GM23338 (cell line): ENCODE results near the gene LTBP2. TPM values are rescaled to one million over a fixed set of nuclear protein-coding genes. Genes with fewer than 3 reads are reported as not detected.

Experiments used
- ATAC-seq: fragments of 200-7000 bp; cut with Tn5 transposase; 3 replicates; pipeline ENCODE4 v1.9.1; 2020
- DNase-seq: peaks from one replicate; pipeline ENCODE4 v3.0.0-alpha.2; 2015; ENCODE audit warnings: low spot score
- H2AFZ ChIP-seq: fragments of 200-600 bp; sonication (generic); 2 replicates; pipeline ENCODE4 v1.8.0; 2016; ENCODE audit warnings: antibody characterized with exemption, mild to moderate bottlenecking, moderate library complexity
- H3F3A ChIP-seq: fragments of 200-600 bp; sonication (generic); replicated peaks from 2 replicates; pipeline ENCODE4 v1.8.0; 2017; ENCODE audit warnings: antibody characterized with exemption, mixed run types, low read depth
- H3K27ac ChIP-seq: fragments of 200-600 bp; sonication (generic); 2 replicates; pipeline ENCODE4 v1.6.1; 2016; ENCODE audit warnings: low read depth
- H3K27me3 ChIP-seq: fragments of 200-600 bp; sonication (generic); 2 replicates; pipeline ENCODE4 v1.8.0; 2016; ENCODE audit warnings: mild to moderate bottlenecking, mixed run types, moderate library complexity; ENCODE audit not compliant: insufficient read depth
- H3K36me3 ChIP-seq: fragments of 200-600 bp; sonication (generic); 2 replicates; pipeline ENCODE4 v1.8.0; 2016; ENCODE audit warnings: mild to moderate bottlenecking; ENCODE audit not compliant: insufficient read depth
- H3K4me1 ChIP-seq: fragments of 200-600 bp; sonication (generic); 2 replicates; pipeline ENCODE4 v1.8.0; 2016; ENCODE audit warnings: mild to moderate bottlenecking, moderate library complexity; ENCODE audit not compliant: insufficient read depth
- H3K4me2 ChIP-seq: fragments of 200-600 bp; sonication (generic); 2 replicates; pipeline ENCODE4 v1.7.1; 2017; ENCODE audit warnings: mixed run types
- H3K4me3 ChIP-seq: fragments of 200-600 bp; sonication (generic); 2 replicates; pipeline ENCODE4 v1.6.1; 2016; ENCODE audit warnings: mixed run types
- H3K79me2 ChIP-seq: fragments of 200-600 bp; sonication (generic); replicated peaks from 2 replicates; pipeline ENCODE4 v1.8.0; 2017; ENCODE audit warnings: mild to moderate bottlenecking; ENCODE audit not compliant: insufficient read depth
- H3K9me2 ChIP-seq: fragments of 200-600 bp; sonication (generic); 2 replicates; pipeline ENCODE4 v1.8.0; 2017; ENCODE audit not compliant: insufficient read depth
- H4K20me1 ChIP-seq: fragments of 200-600 bp; sonication (generic); replicated peaks from 2 replicates; pipeline ENCODE4 v1.8.0; 2017; ENCODE audit warnings: mild to moderate bottlenecking; ENCODE audit not compliant: insufficient read depth
- H3K27ac Mint-ChIP-seq: 2 replicates; pipeline ENCODE4 v1.8.0; 2020; ENCODE audit warnings: inconsistent platforms, mild to moderate bottlenecking, moderate library complexity, mixed read lengths
- H3K27me3 Mint-ChIP-seq: 3 replicates; pipeline ENCODE4 v1.8.0; 2022; ENCODE audit warnings: low read depth, mild to moderate bottlenecking, moderate library complexity, mixed read lengths, inconsistent platforms; ENCODE audit not compliant: insufficient read depth, poor library complexity
- H3K36me3 Mint-ChIP-seq: 3 replicates; pipeline ENCODE4 v1.8.0; 2021; ENCODE audit warnings: low read depth, mild to moderate bottlenecking, inconsistent platforms, moderate library complexity, mixed read lengths
- H3K4me1 Mint-ChIP-seq: 3 replicates; pipeline ENCODE4 v1.8.0; 2020; ENCODE audit warnings: mild to moderate bottlenecking, inconsistent platforms, mixed read lengths
- H3K4me3 Mint-ChIP-seq: 3 replicates; pipeline ENCODE4 v1.8.0; 2021; ENCODE audit warnings: moderate library complexity, mild to moderate bottlenecking, inconsistent platforms, mixed read lengths
- H3K9me3 Mint-ChIP-seq: 3 replicates; pipeline ENCODE4 v1.8.0; 2020; ENCODE audit warnings: moderate library complexity, mild to moderate bottlenecking, inconsistent platforms, mixed read lengths
- CTCF ChIP-seq, 2 experiments: fragments of 200-600 bp in 1 of 2; sonication (generic) in 1 of 2; conservative IDR thresholded peaks; 2 replicates each; pipeline versions ENCODE4 v1.5.1 to v1.6.1; 2016 to 2017; ENCODE audit warnings: antibody characterized with exemption in 2 of 2, low read depth in 2 of 2, mild to moderate bottlenecking in 2 of 2, moderate library complexity in 1 of 2
- JUNB ChIP-seq: IDR thresholded peaks from one replicate; pipeline ENCODE4 v1.6.1; 2016; ENCODE audit warnings: antibody characterized with exemption; ENCODE audit not compliant: unreplicated experiment
- NANOG ChIP-seq: IDR thresholded peaks from 2 replicates; pipeline ENCODE4 v1.6.1; 2016; ENCODE audit warnings: antibody characterized with exemption, borderline replicate concordance
- polyA plus RNA-seq: library from polyadenylated mRNA; unstranded; fragments of >200 nt; fragmentation: Nextera tagmentation; extraction: Ambion mirVana; gene quantifications from 2 replicates; pipeline ENCODE4 v1.2.1, GENCODE V29; 2016
- total RNA-seq: library from RNA; depleted of rRNA; stranded (reverse); fragments of >200 nt; shearing (Covaris generic); gene quantifications from 2 replicates; pipeline ENCODE4 v1.2.3, GENCODE V29; 2014

The LTBP2 gene
- total and polyA plus RNA-seq, 2 experiments from 2014 or later: 0.27 to 0.49 TPM

GRCh38 chr14:74501135-74501614 lies 110.9 kb downstream of the LTBP2 start:
- Histone ChIP-seq H3K4me1 (peaks cover 23% of the 10 kb centered on the region), H3K4me2 (peak overlapping the region; percentile 74), H3K36me3 (no peaks in the 10 kb centered on the region), H3K27ac (peak overlapping the region; percentile 85), H2AFZ (peak overlapping the region; percentile 53; the same call in 1 of the 2 replicates), H3F3A (peaks cover 15% of the 10 kb centered on the region), H4K20me1 (no peaks in the 10 kb centered on the region; the same call in 1 of the 2 replicates), H3K4me3 (peak overlapping the region; percentile 8; the same call in 1 of the 2 replicates), H3K9me2 (no peaks in the 10 kb centered on the region), H3K79me2 (peaks cover 1% of the 10 kb centered on the region; the same call in 1 of the 2 replicates), H3K27me3 (no peaks in the 10 kb centered on the region)
- ATAC-seq: peak; percentile 87
- no peaks in the 10 kb centered on the region for H3K9me3 Mint-ChIP-seq
- H3K36me3 Mint-ChIP-seq: peaks cover 3% of the 10 kb centered on the region; the same call in 1 of the 3 replicates
- H3K4me1 Mint-ChIP-seq: peaks cover 37% of the 10 kb centered on the region
- H3K4me3 Mint-ChIP-seq: no peak overlapping the region
- H3K27ac Mint-ChIP-seq: peak overlapping the region; percentile 89
- peak; percentile 68 to 85 for TF ChIP-seq CTCF (conservative IDR thresholded peaks at IDR 0.05; ENCODE audit: low read depth in 2 of 2)
- no peak for TF ChIP-seq JUNB
- peak; percentile 93 for DNase-seq
- H3K27me3 Mint-ChIP-seq: peaks cover 6% of the 10 kb centered on the region

GRCh38 chr14:74500417-74501134 lies 111.5 kb downstream of the LTBP2 start:
- peaks cover 15% of the 10 kb centered on the region for H3F3A ChIP-seq
- Mint-ChIP-seq H3K36me3 (peaks cover 3% of the 10 kb centered on the region; the same call in 1 of the 3 replicates), H3K4me3 (0 out of 3 replicates have a peak overlapping the region, but pooled peaks have one; percentile 18), H3K4me1 (peaks cover 37% of the 10 kb centered on the region), H3K27me3 (peaks cover 4% of the 10 kb centered on the region), H3K9me3 (no peaks in the 10 kb centered on the region), H3K27ac (peak overlapping the region; percentile 89)
- H3K9me2 ChIP-seq: no peaks in the 10 kb centered on the region
- H3K27ac ChIP-seq: peak overlapping the region; percentile 85
- H3K4me1 ChIP-seq: peaks cover 23% of the 10 kb centered on the region
- H3K36me3 ChIP-seq: no peaks in the 10 kb centered on the region
- no peaks in the 10 kb centered on the region for H3K27me3 ChIP-seq
- peak in 1 of 2 experiments; percentile 41; a peak in 2 of 4 replicates for TF ChIP-seq CTCF (conservative IDR thresholded peaks at IDR 0.05; ENCODE audit: low read depth in 2 of 2)
- no peak for TF ChIP-seq NANOG
- peaks cover 7% of the 10 kb centered on the region for H3K79me2 ChIP-seq
- peak overlapping the region; percentile 74; the same call in 1 of the 2 replicates for H3K4me2 ChIP-seq
- no peaks in the 10 kb centered on the region; the same call in 1 of the 2 replicates for H4K20me1 ChIP-seq
- H3K4me3 ChIP-seq: peak overlapping the region; percentile 8; the same call in 1 of the 2 replicates
- H2AFZ ChIP-seq: no peak overlapping the region
- ATAC-seq (peak; percentile 78), DNase-seq (peak; percentile 83)
